HepG2 (cell line): ENCODE measurements around the gene GAPDH. TPM values are rescaled to one million over a fixed set of nuclear protein-coding genes. Genes with fewer than 3 reads are reported as not detected.

Experiments
- AHR ChIP-seq: IDR thresholded peaks from 2 replicates; pipeline ENCODE4 v1.6.1; 2018; ENCODE audit warnings: missing genetic modification reagents, missing compliant biosample characterization
- CENPX ChIP-seq: sonication (generic); formaldehyde crosslinking; IDR thresholded peaks from 2 replicates; pipeline ENCODE4 v1.9.0; 2021; ENCODE audit warnings: mild to moderate bottlenecking, missing genetic modification reagents, moderate library complexity
- HDAC6 ChIP-seq: fragments of 200-600 bp; sonication (generic); IDR thresholded peaks from 2 replicates; pipeline ENCODE4 v1.7.0; 2017; ENCODE audit warnings: mild to moderate bottlenecking, antibody characterized with exemption, low read length, low read depth
- KDM5A ChIP-seq: fragments of 200-600 bp; sonication (generic); IDR thresholded peaks from 2 replicates; pipeline ENCODE4 v1.7.0; 2018; ENCODE audit warnings: antibody characterized with exemption, mild to moderate bottlenecking, low read length, borderline replicate concordance
- LCORL ChIP-seq, 2 experiments: fragments of 450-650 bp in 1 of 2; sonication (generic) in 1 of 2; formaldehyde crosslinking in 1 of 2; IDR thresholded peaks; 2 replicates each; pipeline versions ENCODE4 v1.5.0 to v1.6.1; 2017 to 2020; ENCODE audit warnings: antibody characterized with exemption in 1 of 2, missing genetic modification reagents in 1 of 2
- MATR3 ChIP-seq: sonication (generic); formaldehyde crosslinking; IDR thresholded peaks from 2 replicates; pipeline ENCODE4 v1.4.0; 2020; ENCODE audit warnings: missing genetic modification reagents
- SMC3 ChIP-seq: IDR thresholded peaks from 2 replicates; pipeline ENCODE4 v1.6.1; 2011; ENCODE audit warnings: low read length, improper control_type of control experiment
- ZFX ChIP-seq: sonication (generic); formaldehyde crosslinking; IDR thresholded peaks from 2 replicates; pipeline ENCODE4 v1.4.0; 2020; ENCODE audit warnings: mild to moderate bottlenecking, low read depth, missing genetic modification reagents, moderate library complexity
- ZNF101 ChIP-seq: sonication (generic); formaldehyde crosslinking; IDR thresholded peaks from 2 replicates; pipeline ENCODE4 v1.4.0; 2020; ENCODE audit warnings: mild to moderate bottlenecking, low read depth, missing genetic modification reagents, borderline replicate concordance
- ZNF124 ChIP-seq: sonication (generic); formaldehyde crosslinking; IDR thresholded peaks from 2 replicates; pipeline ENCODE4 v1.4.0; 2020; ENCODE audit warnings: missing genetic modification reagents
- ZNF20 ChIP-seq: sonication (generic); formaldehyde crosslinking; IDR thresholded peaks from 2 replicates; pipeline ENCODE4 v1.4.0; 2020; ENCODE audit warnings: mild to moderate bottlenecking, moderate library complexity, missing genetic modification reagents
- ZNF292 ChIP-seq: sonication (generic); formaldehyde crosslinking; IDR thresholded peaks from 2 replicates; pipeline ENCODE4 v1.8.1; 2022; ENCODE audit warnings: mild to moderate bottlenecking, low read depth, missing genetic modification reagents, borderline replicate concordance
- ZNF572 ChIP-seq: sonication (generic); formaldehyde crosslinking; IDR thresholded peaks from 2 replicates; pipeline ENCODE4 v1.5.1; 2020; ENCODE audit warnings: mild to moderate bottlenecking, missing genetic modification reagents
- ZNF75D ChIP-seq: sonication (generic); formaldehyde crosslinking; IDR thresholded peaks from 2 replicates; pipeline ENCODE4 v1.8.1; 2023; ENCODE audit warnings: missing genetic modification reagents, mild to moderate bottlenecking, borderline replicate concordance
- polyA plus RNA-seq, 8 experiments: library from polyadenylated mRNA; depleted of rRNA in 3 of 8; stranded (reverse) in 7 of 8; unstranded in 1 of 8; fragments of >200 nt; fragmentation: Illumina TruSeq in 4 of 8; extraction: Trizol in 4 of 8; gene quantifications; 2 replicates each; pipeline versions ENCODE4 v1.2.1 to v1.2.3, GENCODE V29; 2011 to 2016; ENCODE audit warnings: low read depth in 4 of 8, missing spikeins in 1 of 8, mixed read lengths in 1 of 8; ENCODE audit not compliant: insufficient read depth in 1 of 8
- total RNA-seq, 5 experiments: library from RNA; depleted of rRNA; stranded (reverse); fragments of >200 nt; fragmentation: Illumina TruSeq; extraction: Trizol; gene quantifications; 2 replicates each; pipeline ENCODE4 v1.2.3, GENCODE V29; 2016; ENCODE audit warnings: low read depth in 1 of 5
- TF ChIP-seq, protein P1 (sequence below): sonication (generic); formaldehyde crosslinking; IDR thresholded peaks from 2 replicates; pipeline ENCODE4 v1.5.0; 2020; ENCODE audit warnings: missing genetic modification reagents
- TF ChIP-seq, protein P2 (sequence below): sonication (generic); formaldehyde crosslinking; IDR thresholded peaks from 2 replicates; pipeline ENCODE4 v1.4.0; 2020; ENCODE audit warnings: missing genetic modification reagents
- TF ChIP-seq, protein P3 (sequence below): sonication (generic); formaldehyde crosslinking; IDR thresholded peaks from 2 replicates; pipeline ENCODE4 v1.5.0; 2020; ENCODE audit warnings: mild to moderate bottlenecking, missing genetic modification reagents, moderate library complexity
- TF ChIP-seq, protein P4 (sequence below): sonication (generic); formaldehyde crosslinking; IDR thresholded peaks from 2 replicates; pipeline ENCODE4 v1.4.0; 2020; ENCODE audit warnings: missing genetic modification reagents
- TF ChIP-seq, protein P5 (sequence below): sonication (generic); formaldehyde crosslinking; IDR thresholded peaks from 2 replicates; pipeline ENCODE4 v1.8.1; 2023; ENCODE audit warnings: mild to moderate bottlenecking, missing genetic modification reagents, borderline replicate concordance
- TF ChIP-seq, protein P6 (sequence below): sonication (generic); formaldehyde crosslinking; IDR thresholded peaks from 2 replicates; pipeline ENCODE4 v1.4.0; 2020; ENCODE audit warnings: missing genetic modification reagents

GAPDH gene
- total and polyA plus RNA-seq, 2 of the 13 experiments (the other 11 are each of a cell fraction or from before 2014, with no cell fraction given), result 3,038 to 12,722 TPM

DNA sequence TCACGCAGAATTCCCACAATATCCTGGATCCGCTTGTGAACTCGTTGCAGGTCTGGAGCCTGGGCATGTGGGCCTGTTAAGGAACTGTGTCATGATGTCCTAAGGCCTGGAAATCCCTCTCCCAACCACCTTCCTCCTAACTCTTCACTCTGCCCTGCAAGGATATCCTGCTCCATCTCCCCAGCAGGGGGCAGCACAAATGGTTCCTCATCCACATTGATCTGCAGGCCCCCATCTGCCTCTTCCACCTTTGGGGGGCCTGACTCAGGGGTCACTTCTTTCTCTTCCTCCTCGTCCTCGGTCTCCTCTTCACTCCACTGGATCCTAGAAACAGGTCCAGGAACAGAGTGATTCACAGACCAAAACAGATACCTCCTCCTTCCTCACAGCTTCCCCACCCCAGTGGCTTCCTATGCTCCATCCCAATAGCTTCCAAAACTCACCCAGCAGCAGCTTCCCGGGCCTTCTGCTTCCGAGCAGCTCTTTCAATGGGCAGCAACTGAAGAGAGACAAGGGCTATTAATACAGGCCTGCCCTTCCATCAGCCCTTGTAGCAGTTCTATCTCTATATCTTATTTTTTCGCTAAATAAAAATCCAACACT, 29.2 kb downstream of the GAPDH start (continued):
- TF ChIP-seq, protein P1, sequence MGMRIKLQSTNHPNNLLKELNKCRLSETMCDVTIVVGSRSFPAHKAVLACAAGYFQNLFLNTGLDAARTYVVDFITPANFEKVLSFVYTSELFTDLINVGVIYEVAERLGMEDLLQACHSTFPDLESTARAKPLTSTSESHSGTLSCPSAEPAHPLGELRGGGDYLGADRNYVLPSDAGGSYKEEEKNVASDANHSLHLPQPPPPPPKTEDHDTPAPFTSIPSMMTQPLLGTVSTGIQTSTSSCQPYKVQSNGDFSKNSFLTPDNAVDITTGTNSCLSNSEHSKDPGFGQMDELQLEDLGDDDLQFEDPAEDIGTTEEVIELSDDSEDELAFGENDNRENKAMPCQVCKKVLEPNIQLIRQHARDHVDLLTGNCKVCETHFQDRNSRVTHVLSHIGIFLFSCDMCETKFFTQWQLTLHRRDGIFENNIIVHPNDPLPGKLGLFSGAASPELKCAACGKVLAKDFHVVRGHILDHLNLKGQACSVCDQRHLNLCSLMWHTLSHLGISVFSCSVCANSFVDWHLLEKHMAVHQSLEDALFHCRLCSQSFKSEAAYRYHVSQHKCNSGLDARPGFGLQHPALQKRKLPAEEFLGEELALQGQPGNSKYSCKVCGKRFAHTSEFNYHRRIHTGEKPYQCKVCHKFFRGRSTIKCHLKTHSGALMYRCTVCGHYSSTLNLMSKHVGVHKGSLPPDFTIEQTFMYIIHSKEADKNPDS, result no peak
- TF ChIP-seq CENPX (CRISPR knock-in tag), result no peak
- TF ChIP-seq, protein P2, sequence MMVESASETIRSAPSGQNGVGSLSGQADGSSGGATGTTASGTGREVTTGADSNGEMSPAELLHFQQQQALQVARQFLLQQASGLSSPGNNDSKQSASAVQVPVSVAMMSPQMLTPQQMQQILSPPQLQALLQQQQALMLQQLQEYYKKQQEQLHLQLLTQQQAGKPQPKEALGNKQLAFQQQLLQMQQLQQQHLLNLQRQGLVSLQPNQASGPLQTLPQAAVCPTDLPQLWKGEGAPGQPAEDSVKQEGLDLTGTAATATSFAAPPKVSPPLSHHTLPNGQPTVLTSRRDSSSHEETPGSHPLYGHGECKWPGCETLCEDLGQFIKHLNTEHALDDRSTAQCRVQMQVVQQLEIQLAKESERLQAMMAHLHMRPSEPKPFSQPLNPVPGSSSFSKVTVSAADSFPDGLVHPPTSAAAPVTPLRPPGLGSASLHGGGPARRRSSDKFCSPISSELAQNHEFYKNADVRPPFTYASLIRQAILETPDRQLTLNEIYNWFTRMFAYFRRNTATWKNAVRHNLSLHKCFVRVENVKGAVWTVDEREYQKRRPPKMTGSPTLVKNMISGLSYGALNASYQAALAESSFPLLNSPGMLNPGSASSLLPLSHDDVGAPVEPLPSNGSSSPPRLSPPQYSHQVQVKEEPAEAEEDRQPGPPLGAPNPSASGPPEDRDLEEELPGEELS (CRISPR knock-in tag), result no peak
- TF ChIP-seq SMC3, result peak; percentile 56
- no peak for TF ChIP-seq ZNF292 (CRISPR knock-in tag)
- TF ChIP-seq, protein P3, sequence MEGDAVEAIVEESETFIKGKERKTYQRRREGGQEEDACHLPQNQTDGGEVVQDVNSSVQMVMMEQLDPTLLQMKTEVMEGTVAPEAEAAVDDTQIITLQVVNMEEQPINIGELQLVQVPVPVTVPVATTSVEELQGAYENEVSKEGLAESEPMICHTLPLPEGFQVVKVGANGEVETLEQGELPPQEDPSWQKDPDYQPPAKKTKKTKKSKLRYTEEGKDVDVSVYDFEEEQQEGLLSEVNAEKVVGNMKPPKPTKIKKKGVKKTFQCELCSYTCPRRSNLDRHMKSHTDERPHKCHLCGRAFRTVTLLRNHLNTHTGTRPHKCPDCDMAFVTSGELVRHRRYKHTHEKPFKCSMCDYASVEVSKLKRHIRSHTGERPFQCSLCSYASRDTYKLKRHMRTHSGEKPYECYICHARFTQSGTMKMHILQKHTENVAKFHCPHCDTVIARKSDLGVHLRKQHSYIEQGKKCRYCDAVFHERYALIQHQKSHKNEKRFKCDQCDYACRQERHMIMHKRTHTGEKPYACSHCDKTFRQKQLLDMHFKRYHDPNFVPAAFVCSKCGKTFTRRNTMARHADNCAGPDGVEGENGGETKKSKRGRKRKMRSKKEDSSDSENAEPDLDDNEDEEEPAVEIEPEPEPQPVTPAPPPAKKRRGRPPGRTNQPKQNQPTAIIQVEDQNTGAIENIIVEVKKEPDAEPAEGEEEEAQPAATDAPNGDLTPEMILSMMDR (CRISPR knock-in tag), result peak; percentile 74
- no peak for TF ChIP-seq MATR3
- TF ChIP-seq KDM5A, result no peak
- no peak for TF ChIP-seq ZNF75D (CRISPR knock-in tag)
- TF ChIP-seq HDAC6, result no peak
- TF ChIP-seq, protein P4, sequence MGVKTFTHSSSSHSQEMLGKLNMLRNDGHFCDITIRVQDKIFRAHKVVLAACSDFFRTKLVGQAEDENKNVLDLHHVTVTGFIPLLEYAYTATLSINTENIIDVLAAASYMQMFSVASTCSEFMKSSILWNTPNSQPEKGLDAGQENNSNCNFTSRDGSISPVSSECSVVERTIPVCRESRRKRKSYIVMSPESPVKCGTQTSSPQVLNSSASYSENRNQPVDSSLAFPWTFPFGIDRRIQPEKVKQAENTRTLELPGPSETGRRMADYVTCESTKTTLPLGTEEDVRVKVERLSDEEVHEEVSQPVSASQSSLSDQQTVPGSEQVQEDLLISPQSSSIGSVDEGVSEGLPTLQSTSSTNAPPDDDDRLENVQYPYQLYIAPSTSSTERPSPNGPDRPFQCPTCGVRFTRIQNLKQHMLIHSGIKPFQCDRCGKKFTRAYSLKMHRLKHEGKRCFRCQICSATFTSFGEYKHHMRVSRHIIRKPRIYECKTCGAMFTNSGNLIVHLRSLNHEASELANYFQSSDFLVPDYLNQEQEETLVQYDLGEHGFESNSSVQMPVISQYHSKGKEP (CRISPR knock-in tag), result no peak
- peak; percentile 51; the same call in 1 of the 2 replicates for TF ChIP-seq ZFX
- TF ChIP-seq ZNF101 (CRISPR knock-in tag), result no peak
- TF ChIP-seq, protein P5, sequence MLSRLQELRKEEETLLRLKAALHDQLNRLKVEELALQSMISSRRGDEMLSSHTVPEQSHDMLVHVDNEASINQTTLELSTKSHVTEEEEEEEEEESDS (CRISPR knock-in tag), result no peak
- no peak for TF ChIP-seq ZNF572 (CRISPR knock-in tag)
- no peak for TF ChIP-seq ZNF124 (CRISPR knock-in tag)
- TF ChIP-seq, protein P6, sequence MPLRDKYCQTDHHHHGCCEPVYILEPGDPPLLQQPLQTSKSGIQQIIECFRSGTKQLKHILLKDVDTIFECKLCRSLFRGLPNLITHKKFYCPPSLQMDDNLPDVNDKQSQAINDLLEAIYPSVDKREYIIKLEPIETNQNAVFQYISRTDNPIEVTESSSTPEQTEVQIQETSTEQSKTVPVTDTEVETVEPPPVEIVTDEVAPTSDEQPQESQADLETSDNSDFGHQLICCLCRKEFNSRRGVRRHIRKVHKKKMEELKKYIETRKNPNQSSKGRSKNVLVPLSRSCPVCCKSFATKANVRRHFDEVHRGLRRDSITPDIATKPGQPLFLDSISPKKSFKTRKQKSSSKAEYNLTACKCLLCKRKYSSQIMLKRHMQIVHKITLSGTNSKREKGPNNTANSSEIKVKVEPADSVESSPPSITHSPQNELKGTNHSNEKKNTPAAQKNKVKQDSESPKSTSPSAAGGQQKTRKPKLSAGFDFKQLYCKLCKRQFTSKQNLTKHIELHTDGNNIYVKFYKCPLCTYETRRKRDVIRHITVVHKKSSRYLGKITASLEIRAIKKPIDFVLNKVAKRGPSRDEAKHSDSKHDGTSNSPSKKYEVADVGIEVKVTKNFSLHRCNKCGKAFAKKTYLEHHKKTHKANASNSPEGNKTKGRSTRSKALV (CRISPR knock-in tag), result no peak
- TF ChIP-seq AHR (CRISPR knock-in tag), result 0 out of 2 replicates have a peak, but pooled peaks have one; percentile 19
- TF ChIP-seq ZNF20 (CRISPR knock-in tag), result no peak
- no peak for TF ChIP-seq LCORL (IDR thresholded peaks at IDR 0.05)
- no peak for TF ChIP-seq LCORL (CRISPR knock-in tag; IDR thresholded peaks at IDR 0.05)
